ENCODE measurements around the gene RHOC.

DNA sequence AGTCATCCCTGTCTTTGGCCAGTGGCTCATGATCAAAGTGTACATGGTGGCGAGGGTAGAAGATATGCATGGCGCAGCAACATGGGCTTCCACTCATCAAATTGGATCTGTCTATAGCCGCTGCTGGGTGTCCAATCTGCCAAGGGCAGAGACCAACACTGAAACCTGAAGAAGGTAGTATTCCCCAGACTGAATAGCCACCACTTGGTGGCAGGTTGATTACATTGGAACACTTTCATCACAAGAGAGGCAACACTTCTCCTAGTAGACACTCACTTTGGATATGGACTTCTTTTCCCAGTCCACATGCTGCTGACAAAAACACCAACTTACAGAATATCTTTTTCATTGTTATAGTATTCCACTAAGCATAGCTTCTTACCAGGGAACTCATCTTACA, 30.6 kb upstream of the RHOC start:
- no peak for TF ChIP-seq CTCF (IDR thresholded peaks at IDR 0.05)
- TF ChIP-seq POLR2A (IDR thresholded peaks at IDR 0.05) = no peak
- TF ChIP-seq POLR2AphosphoS5 (IDR thresholded peaks at IDR 0.05) = no peak
